IPS-20b (cell line): ENCODE measurements around the gene TRIM7.
A peak's percentile ranks its signal among the peaks of the same experiment; 100 is the strongest.
"Not testable (repeated sequence)": the region's sequence is repeated elsewhere in the genome, so short reads cannot be mapped to it uniquely, and the experiment has no call there.

Source experiments
- H3K27ac ChIP-seq: one replicate; pipeline ENCODE4 v1.5.1; 2013; ENCODE audit warnings: low read length
- H3K27me3 ChIP-seq: 2 replicates; pipeline ENCODE4 v1.6.1; 2013; ENCODE audit warnings: mild to moderate bottlenecking, low read length, inconsistent platforms; ENCODE audit not compliant: insufficient read depth
- H3K36me3 ChIP-seq: 2 replicates; pipeline ENCODE4 v1.6.1; 2013; ENCODE audit warnings: low read depth, mild to moderate bottlenecking, inconsistent platforms, low read length, moderate library complexity; ENCODE audit not compliant: insufficient read depth
- H3K4me1 ChIP-seq: 2 replicates; pipeline ENCODE4 v1.6.1; 2013; ENCODE audit warnings: mild to moderate bottlenecking, control low read depth, inconsistent platforms, low read length, moderate library complexity; ENCODE audit not compliant: insufficient read depth
- H3K4me3 ChIP-seq: 2 replicates; pipeline ENCODE4 v1.5.1; 2013; ENCODE audit warnings: mild to moderate bottlenecking, low read length, inconsistent platforms
- H3K9ac ChIP-seq: 2 replicates; pipeline ENCODE4 v1.6.1; 2013; ENCODE audit warnings: low read depth, mild to moderate bottlenecking, inconsistent platforms, low read length, moderate library complexity
- H3K9me3 ChIP-seq: 2 replicates; pipeline ENCODE4 v1.6.1; 2013; ENCODE audit warnings: mild to moderate bottlenecking, low read depth, low read length, inconsistent platforms; ENCODE audit not compliant: insufficient read depth

The TRIM7 gene

DNA sequence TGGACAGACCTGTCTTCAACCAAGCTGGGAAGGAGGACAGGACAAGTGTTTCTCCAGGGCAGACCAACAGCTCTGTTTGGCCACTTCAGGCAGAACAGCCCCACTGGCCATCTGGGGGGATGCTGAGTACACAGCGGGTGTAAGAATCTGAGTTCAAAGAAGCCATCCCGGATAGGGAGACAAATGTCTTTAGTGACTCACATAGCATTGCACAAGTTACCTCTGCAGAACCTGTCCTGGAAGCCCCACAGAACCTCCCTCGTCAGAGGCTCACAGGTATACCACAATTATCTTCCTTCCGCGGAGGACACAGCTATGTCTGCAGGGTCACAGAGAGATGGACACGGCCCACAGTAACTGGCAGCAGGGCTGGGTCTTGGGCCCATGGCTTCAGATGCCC is 55.6 kb downstream of the TRIM7 start:
- no peak overlapping the region for H3K9ac ChIP-seq
- H3K27me3 ChIP-seq: peaks cover 14% of the 10 kb centered on the region
- 0 out of 2 replicates have a peak, but pooled peaks cover 9% of the 10 kb centered on the region for H3K4me1 ChIP-seq
- peaks cover 12% of the 10 kb centered on the region; the same call in 1 of the 2 replicates for H3K9me3 ChIP-seq
- no peaks in the 10 kb centered on the region for H3K36me3 ChIP-seq
- no peak overlapping the region for H3K4me3 ChIP-seq
- H3K27ac ChIP-seq: no peak overlapping the region

GRCh38 chr5:181146927-181147636 is 57.9 kb downstream of the TRIM7 start, which contains the start of gene OR2V2:
Gene OR2V2, plus strand, starts transcription at chr5:181147586. Its CDS starts 7,357 bp downstream, at chr5:181154943.
- Histone ChIP-seq H3K27me3 (peaks cover 14% of the 10 kb centered on the region), H3K9me3 (peaks cover 12% of the 10 kb centered on the region; the same call in 1 of the 2 replicates), H3K4me3 (peak within 1 kb of the TSS; percentile 13; the same call in 1 of the 2 replicates)
- H3K27ac ChIP-seq, H3K4me1 ChIP-seq, H3K9ac ChIP-seq, H3K36me3 ChIP-seq: not testable (repeated sequence)

- peaks cover 12% of the 10 kb centered on the region; the same call in 1 of the 2 replicates for H3K9me3 ChIP-seq
Observed at GRCh38 chr5:181145133-181145532, 59.9 kb downstream of the TRIM7 start.

More at GRCh38 chr5:181145133-181145532, 59.9 kb downstream of the TRIM7 start:
- Histone ChIP-seq H3K27ac (no peak overlapping the region), H3K4me1 (0 out of 2 replicates have a peak, but pooled peaks cover 9% of the 10 kb centered on the region), H3K36me3 (no peaks in the 10 kb centered on the region), H3K4me3 (no peak overlapping the region), H3K27me3 (peaks cover 14% of the 10 kb centered on the region), H3K9ac (no peak overlapping the region)
